Right lobe of liver (tissue), 6 donors: ENCODE data around the gene JUNB. TPM values are rescaled to one million over a fixed set of nuclear protein-coding genes. Genes with fewer than 3 reads are reported as not detected.
A peak's percentile ranks its signal among the peaks of the same experiment; 100 is the strongest.

Source experiments
- ATAC-seq, 4 donors: fragments of 200-7000 bp; cut with Tn5 transposase; one replicate each; pipeline ENCODE4 v1.9.1; 2020; ENCODE audit warnings: mild to moderate bottlenecking in 4 of 4, moderate library complexity in 4 of 4
- DNase-seq, 3 donors: peaks; one replicate each; pipeline ENCODE4 v3.0.0-alpha.2; 2020
- H3K27ac ChIP-seq, 3 donors: fragments of 200-600 bp; one replicate each; pipeline ENCODE4 v1.8.0; 2022
- H3K27me3 ChIP-seq, 2 donors: fragments of 200-600 bp; one replicate each; pipeline ENCODE4 v1.8.0; 2022
- H3K36me3 ChIP-seq, 4 donors: fragments of 200-600 bp; sonication (generic) in 1 of 4; one replicate each; pipeline versions ENCODE4 v1.5.1 to v1.8.0; 2017 to 2022; ENCODE audit warnings: control low read depth in 1 of 4
- H3K4me1 ChIP-seq, 4 donors: fragments of 200-600 bp; sonication (generic) in 1 of 4; one replicate each; pipeline versions ENCODE4 v1.5.1 to v1.8.0; 2017 to 2022; ENCODE audit warnings: control low read depth in 1 of 4
- H3K4me3 ChIP-seq, 3 donors: fragments of 200-600 bp; one replicate each; pipeline ENCODE4 v1.8.0; 2022
- H3K9me3 ChIP-seq, 4 donors: fragments of 200-600 bp; sonication (generic) in 1 of 4; one replicate each; pipeline versions ENCODE4 v1.5.1 to v1.8.0; 2017 to 2022; ENCODE audit warnings: control low read depth in 1 of 4
- POLR2A ChIP-seq: fragments of 450-650 bp; IDR thresholded peaks from one replicate; pipeline ENCODE4 v1.6.1; 2017; ENCODE audit warnings: antibody characterized with exemption, mild to moderate bottlenecking
- WGBS: methylation state at CpG from one replicate; pipeline ENCODE4 v1.1.6; 2018; ENCODE audit warnings: low coverage, low lambda C conversion rate; ENCODE audit not compliant: insufficient coverage; ENCODE audit errors: missing lambda C conversion rate; 5-methylcytosine and 5-hydroxymethylcytosine counted together
- intact Hi-C, 2 donors: fragments of 100-400 bp; cut with DNase I; formaldehyde crosslinking; loops; one replicate each; pipeline versions ENCODE4 v1.11.2 to v1.14.1; 2022
- total RNA-seq, 6 experiments: library from RNA; depleted of rRNA in 2 of 6; stranded (reverse); fragments of >200 nt in 2 of 6; fragmentation: NEBNext Ultra II Directional in 3 of 6; extraction: Animal tissue kit (Norgen Biotek cat#: 25700) in 3 of 6; gene quantifications; one replicate each; pipeline versions ENCODE4 v1.1.0 to v1.2.4, GENCODE V29; 2016 to 2023
- TF ChIP-seq, protein P1 (sequence below), 4 donors: fragments of 200-600 bp in 3 of 4; fragments of 450-650 bp in 1 of 4; IDR thresholded peaks; one replicate each; pipeline versions ENCODE4 v1.5.1 to v1.8.0; 2016 to 2022; ENCODE audit warnings: antibody characterized with exemption in 4 of 4, mild to moderate bottlenecking in 2 of 4
- donor health status: DM: no; HTN: yes; CAD: no.
- donor health status: DM: no; HTN: no; CAD: no.
- donor health status: DM: no; HTN: no; CAD: no.
- donor health status: DM: no; HTN: yes; CAD: no.
- donor health status: DM: no; HTN: yes; CAD: no.

JUNB gene
- total RNA-seq, 6 experiments from 2014 or later: 10.2 to 378 (median 66.0) TPM

- Histone ChIP-seq H3K36me3 (no peaks in the 10 kb centered on the region), H3K27ac (peak overlapping the region; percentile 72 to 94 (median 79)), H3K4me3 (peak overlapping the region in 1 of 3 donors; percentile 60), H3K9me3 (no peaks in the 10 kb centered on the region), H3K4me1 (peaks cover 0 to 26% (median 12%) of the 10 kb centered on the region in 4 donors), H3K27me3 (no peaks in the 10 kb centered on the region)
- 10% methylated on average over 2 of the region's 6 CpGs for WGBS
- TF ChIP-seq, protein P1, sequence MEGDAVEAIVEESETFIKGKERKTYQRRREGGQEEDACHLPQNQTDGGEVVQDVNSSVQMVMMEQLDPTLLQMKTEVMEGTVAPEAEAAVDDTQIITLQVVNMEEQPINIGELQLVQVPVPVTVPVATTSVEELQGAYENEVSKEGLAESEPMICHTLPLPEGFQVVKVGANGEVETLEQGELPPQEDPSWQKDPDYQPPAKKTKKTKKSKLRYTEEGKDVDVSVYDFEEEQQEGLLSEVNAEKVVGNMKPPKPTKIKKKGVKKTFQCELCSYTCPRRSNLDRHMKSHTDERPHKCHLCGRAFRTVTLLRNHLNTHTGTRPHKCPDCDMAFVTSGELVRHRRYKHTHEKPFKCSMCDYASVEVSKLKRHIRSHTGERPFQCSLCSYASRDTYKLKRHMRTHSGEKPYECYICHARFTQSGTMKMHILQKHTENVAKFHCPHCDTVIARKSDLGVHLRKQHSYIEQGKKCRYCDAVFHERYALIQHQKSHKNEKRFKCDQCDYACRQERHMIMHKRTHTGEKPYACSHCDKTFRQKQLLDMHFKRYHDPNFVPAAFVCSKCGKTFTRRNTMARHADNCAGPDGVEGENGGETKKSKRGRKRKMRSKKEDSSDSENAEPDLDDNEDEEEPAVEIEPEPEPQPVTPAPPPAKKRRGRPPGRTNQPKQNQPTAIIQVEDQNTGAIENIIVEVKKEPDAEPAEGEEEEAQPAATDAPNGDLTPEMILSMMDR (IDR thresholded peaks at IDR 0.05): no peak
- TF ChIP-seq POLR2A: no peak
- no peak for ATAC-seq
- no peak for DNase-seq
- intact Hi-C loops: loop anchor here in 1 of 2 donors (10.0 kb wide), 1 partner anchor 54 kb away; the partner anchor contains the start of gene TNPO2
These were observed 12.5 kb upstream of the JUNB start for GRCh38 chr19:12778905-12779161.

- Histone ChIP-seq H3K4me1 (peaks cover 0 to 28% (median 12%) of the 10 kb centered on the region in 4 donors), H3K27ac (peak overlapping the region; percentile 72 to 94 (median 79)), H3K9me3 (no peaks in the 10 kb centered on the region), H3K4me3 (no peak overlapping the region), H3K27me3 (no peaks in the 10 kb centered on the region), H3K36me3 (no peaks in the 10 kb centered on the region)
- no peak for ATAC-seq
- WGBS: 41% methylated on average over 8 of the region's 15 CpGs
- TF ChIP-seq, protein P1 (IDR thresholded peaks at IDR 0.05): no peak
- peak; percentile 47 for TF ChIP-seq POLR2A
- peak in 2 of 3 donors; percentile 63 to 67 for DNase-seq
- intact Hi-C loops: loop anchor here in 1 of 2 donors (10.0 kb wide), 1 partner anchor 55 kb away; the partner anchor contains the start of gene TNPO2
These were observed 11.9 kb upstream of the JUNB start for GRCh38 chr19:12779162-12779993.

GRCh38 chr19:12782174-12782423 is 9.2 kb upstream of the JUNB start:
- Histone ChIP-seq H3K27me3 (no peaks in the 10 kb centered on the region), H3K4me3 (peak overlapping the region; percentile 31 to 56 (median 53)), H3K9me3 (no peaks in the 10 kb centered on the region), H3K36me3 (no peaks in the 10 kb centered on the region), H3K4me1 (peaks cover 0 to 28% (median 12%) of the 10 kb centered on the region in 4 donors), H3K27ac (peak overlapping the region; percentile 73 to 96 (median 73))
- WGBS: 2% methylated on average over 8 of the region's 12 CpGs
- DNase-seq (no peak), ATAC-seq (no peak)
- TF ChIP-seq, protein P1 (IDR thresholded peaks at IDR 0.05): no peak
- peak; percentile 74 for TF ChIP-seq POLR2A
- intact Hi-C loops: no loop called here

DNA sequence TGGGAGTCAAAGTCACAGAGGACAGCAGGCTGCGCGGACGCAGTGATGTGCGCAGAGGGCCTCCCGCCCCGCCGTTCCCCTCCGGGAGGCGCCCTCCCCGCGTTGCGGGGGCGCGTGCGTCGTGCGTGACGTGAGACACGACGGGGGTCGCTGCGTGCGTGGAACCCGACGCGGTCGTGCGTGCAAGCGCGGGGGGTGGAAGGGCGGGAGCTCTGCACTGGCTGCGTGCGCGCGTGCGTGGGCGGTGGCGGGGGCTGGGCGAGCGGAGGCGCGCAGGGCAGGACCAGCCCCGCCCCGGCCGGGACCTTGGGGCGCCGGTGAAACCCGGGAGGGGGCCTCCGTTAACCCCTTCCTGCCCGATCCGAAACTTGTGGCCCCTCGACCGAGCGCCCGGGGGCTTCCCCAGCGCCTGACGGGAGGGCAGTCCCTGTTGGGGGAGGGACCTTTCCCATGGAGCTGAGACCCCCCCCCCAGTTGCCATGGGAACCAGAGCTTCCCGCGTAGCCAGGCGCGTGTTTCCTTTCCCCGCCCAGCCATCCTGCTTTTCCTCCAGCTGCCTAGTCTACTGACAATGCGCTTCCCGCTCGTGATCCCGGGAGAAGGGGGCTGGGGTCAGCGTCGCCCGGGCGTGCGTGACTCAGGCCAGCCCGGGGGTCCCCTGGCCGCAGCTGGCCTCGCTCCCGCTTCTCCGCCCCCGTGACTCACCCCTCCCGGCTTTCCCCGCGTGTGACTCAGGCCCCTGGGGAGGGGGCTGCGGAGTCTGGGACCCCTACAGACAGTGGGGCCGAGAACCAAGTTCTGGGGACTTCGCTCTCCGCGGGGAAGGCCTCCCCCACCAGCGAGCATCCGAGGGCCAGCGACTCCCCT is 8.6 kb upstream of the JUNB start:
- Histone ChIP-seq H3K9me3 (no peaks in the 10 kb centered on the region), H3K36me3 (no peaks in the 10 kb centered on the region), H3K27ac (peak overlapping the region; percentile 73 to 96 (median 73)), H3K4me3 (peak overlapping the region; percentile 31 to 56 (median 53)), H3K27me3 (no peaks in the 10 kb centered on the region), H3K4me1 (peaks cover 0 to 28% (median 12%) of the 10 kb centered on the region in 4 donors)
- intact Hi-C loops: no loop called here
- peak; percentile 89 to 93 (median 89) for DNase-seq
- TF ChIP-seq, protein P1 (IDR thresholded peaks at IDR 0.05): no peak
- TF ChIP-seq POLR2A: peak; percentile 27
- peak; percentile 38 to 71 (median 64) for ATAC-seq
- WGBS: 4% methylated on average over 14 of the region's 88 CpGs
